Calu3 (cell line): ENCODE data around the gene AFAP1. TPM values are rescaled to one million over a fixed set of nuclear protein-coding genes. Genes with fewer than 3 reads are reported as not detected.

Experiments
- BruUV-seq: library from RNA; stranded (reverse); fragments of 400-500 nt; replicated peaks from 2 replicates; lab custom pipeline; 2021; lab: Mats Ljungman, UMichigan
- CTCF ChIA-PET: fragments of 300-600 bp; sonication (Branson Sonifier 250); formaldehyde crosslinking; loops from one replicate; lab custom pipeline; 2022; ENCODE audit warnings: antibody characterized with exemption; lab: Charles Lee
- DNase-seq: peaks from one replicate; pipeline ENCODE4 v3.0.0; 2022
- H3K27ac Mint-ChIP-seq: one replicate; pipeline ENCODE4 v1.8.0; 2022; ENCODE audit warnings: mixed read lengths; ENCODE audit not compliant: unreplicated experiment
- H3K27me3 Mint-ChIP-seq: one replicate; pipeline ENCODE4 v1.8.0; 2022; ENCODE audit warnings: mixed read lengths; ENCODE audit not compliant: unreplicated experiment
- H3K36me3 Mint-ChIP-seq: one replicate; pipeline ENCODE4 v1.8.0; 2022; ENCODE audit warnings: mild to moderate bottlenecking, moderate library complexity, mixed read lengths; ENCODE audit not compliant: insufficient read depth, unreplicated experiment
- H3K4me1 Mint-ChIP-seq: one replicate; pipeline ENCODE4 v1.8.0; 2022; ENCODE audit warnings: mild to moderate bottlenecking, low read depth, mixed read lengths; ENCODE audit not compliant: unreplicated experiment
- H3K4me3 Mint-ChIP-seq: one replicate; pipeline ENCODE4 v1.8.0; 2022; ENCODE audit warnings: mild to moderate bottlenecking, low read depth, moderate library complexity, mixed read lengths; ENCODE audit not compliant: unreplicated experiment
- H3K9me3 Mint-ChIP-seq: one replicate; pipeline ENCODE4 v1.8.0; 2022; ENCODE audit warnings: low read depth, mixed read lengths; ENCODE audit not compliant: unreplicated experiment
- CTCF ChIP-seq: fragments of 200-600 bp; IDR thresholded peaks from one replicate; pipeline ENCODE4 v1.8.0; 2022; ENCODE audit warnings: antibody characterized with exemption; ENCODE audit not compliant: unreplicated experiment
- intact Hi-C: fragments of 100-400 bp; cut with micrococcal nuclease; formaldehyde crosslinking; loops from one replicate; pipeline ENCODE4 v1.10.0; 2022; ENCODE audit not compliant: unreplicated experiment
- total RNA-seq: library from RNA; stranded (reverse); gene quantifications from 2 replicates; pipeline ENCODE4 v1.2.3, GENCODE V29; 2022

AFAP1 gene
- total RNA-seq, 1 experiment from 2014 or later = 40.1 TPM

DNA sequence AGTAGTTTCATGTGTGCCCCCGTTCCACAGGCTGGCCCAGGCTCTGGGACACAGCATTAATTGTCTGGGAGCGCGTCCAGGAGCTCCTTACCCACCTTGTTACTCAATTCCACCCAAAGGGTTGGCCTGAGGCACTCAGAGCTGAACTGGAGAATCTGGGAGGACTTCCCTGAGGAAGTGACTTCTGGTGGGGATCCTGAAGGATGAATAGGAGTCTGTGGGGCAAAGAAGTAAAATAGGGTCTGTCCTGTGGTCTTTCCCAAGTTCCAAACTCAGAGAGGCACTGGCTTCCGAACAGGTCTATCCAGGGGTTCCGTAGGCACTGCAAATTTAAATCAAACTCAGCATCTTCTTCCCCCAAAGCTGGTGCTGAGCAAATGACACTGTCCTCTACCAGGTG lies 204.3 kb downstream of the AFAP1 start:
- H3K27ac Mint-ChIP-seq = no peak overlapping the region
- no peak for TF ChIP-seq CTCF
- DNase-seq = no peak
- intact Hi-C loops = no loop called here
- no peaks in the 10 kb centered on the region for H3K9me3 Mint-ChIP-seq
- no peak overlapping the region for H3K4me3 Mint-ChIP-seq
- CTCF ChIA-PET = interaction anchor here (0.6 to 1.1 kb wide), 2 partner anchors 11 to 90 kb away, joined by 3 to 4 read pairs; no protein-coding TSS in a partner anchor
- H3K4me1 Mint-ChIP-seq = no peaks in the 10 kb centered on the region
- no peaks in the 10 kb centered on the region for H3K36me3 Mint-ChIP-seq
- peaks cover 68% of the 10 kb centered on the region for H3K27me3 Mint-ChIP-seq
- BruUV-seq = no TSS peak

- no peak for DNase-seq
- no TSS peak for BruUV-seq
- Mint-ChIP-seq H3K36me3 (no peaks in the 10 kb centered on the region), H3K27me3 (peaks cover 73% of the 10 kb centered on the region), H3K4me1 (no peaks in the 10 kb centered on the region), H3K27ac (no peak overlapping the region), H3K4me3 (no peak overlapping the region), H3K9me3 (no peaks in the 10 kb centered on the region)
- intact Hi-C loops = no loop called here
- no peak for TF ChIP-seq CTCF
- CTCF ChIA-PET = interaction anchor here (1.1 kb wide), 1 partner anchor 12 kb away, joined by 3 read pairs; no protein-coding TSS in a partner anchor
These were observed 204.9 kb downstream of the AFAP1 start for GRCh38 chr4:7734651-7735260.

- Mint-ChIP-seq H3K27me3 (peaks cover 76% of the 10 kb centered on the region), H3K9me3 (no peaks in the 10 kb centered on the region), H3K4me3 (no peak overlapping the region), H3K4me1 (no peaks in the 10 kb centered on the region), H3K27ac (no peak overlapping the region), H3K36me3 (no peaks in the 10 kb centered on the region)
- no TSS peak for BruUV-seq
- CTCF ChIA-PET = no interaction called here
- intact Hi-C loops = no loop called here
- no peak for DNase-seq
- no peak for TF ChIP-seq CTCF
These were observed 205.6 kb downstream of the AFAP1 start for GRCh38 chr4:7733801-7734650.

DNA sequence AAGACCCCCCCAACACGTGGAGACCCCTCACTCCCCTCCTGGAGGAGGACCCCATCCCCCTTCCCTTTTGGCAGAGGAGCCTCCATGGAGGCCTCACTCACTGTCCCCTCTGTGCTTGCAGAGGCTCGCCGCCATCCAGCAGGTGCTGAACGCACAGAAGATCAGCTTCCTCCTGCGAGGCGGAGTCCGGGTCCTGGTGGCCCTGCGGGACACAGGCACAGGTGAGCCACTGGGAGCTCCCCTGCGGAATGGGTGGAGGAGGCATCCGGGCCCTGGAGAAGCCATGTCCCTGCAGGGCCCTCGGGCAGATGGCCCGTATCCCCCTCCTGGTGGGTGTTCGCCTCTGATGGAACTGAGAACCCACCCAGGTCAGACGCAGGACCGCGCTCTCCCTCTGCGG lies 206.5 kb downstream of the AFAP1 start:
- Mint-ChIP-seq H3K4me3 (no peak overlapping the region), H3K36me3 (no peaks in the 10 kb centered on the region), H3K27me3 (peaks cover 84% of the 10 kb centered on the region), H3K9me3 (no peaks in the 10 kb centered on the region), H3K27ac (no peak overlapping the region), H3K4me1 (no peaks in the 10 kb centered on the region)
- CTCF ChIA-PET = no interaction called here
- no TSS peak for BruUV-seq
- intact Hi-C loops = no loop called here
- TF ChIP-seq CTCF = no peak
- no peak for DNase-seq
